ENCODE measurements around the gene CEP20. TPM values are rescaled to one million over a fixed set of nuclear protein-coding genes. Genes with fewer than 3 reads are reported as not detected.

CEP20 gene
- total RNA-seq, 1 experiment from 2014 or later = 37.0 TPM

DNA sequence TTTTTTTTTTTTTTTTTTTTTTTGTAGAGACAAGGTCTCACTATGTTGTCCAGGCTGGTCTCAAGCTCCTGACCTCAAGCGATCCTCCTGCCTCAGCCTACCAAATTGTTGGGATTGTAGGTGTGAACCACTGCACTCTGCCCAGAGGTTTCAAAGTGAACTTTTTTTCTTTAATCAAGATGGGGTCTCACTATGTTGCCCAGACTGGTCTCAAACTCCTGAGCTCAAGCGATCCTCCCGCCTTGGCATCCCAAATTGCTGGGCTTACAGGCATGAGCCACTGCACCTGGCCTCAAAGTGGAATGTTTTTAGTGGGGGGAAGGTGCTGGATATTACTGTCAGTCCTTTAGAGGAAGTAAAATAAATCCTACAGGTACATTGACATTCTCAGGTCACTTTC lies 12.0 kb upstream of the CEP20 start:
- Histone ChIP-seq H3K27me3 (ENCODE audit: low read length) (no peaks in the 10 kb centered on the region), H3F3A (ENCODE audit: low read length, unreplicated experiment) (no peaks in the 10 kb centered on the region), H3K27ac (ENCODE audit: low read length) (peak overlapping the region; percentile 66), H3K9ac (ENCODE audit: low read length) (no peak overlapping the region), H3K9me3 (ENCODE audit: low read length) (no peaks in the 10 kb centered on the region), H3K4me1 (ENCODE audit: insufficient read depth, low read length) (peaks cover 37% of the 10 kb centered on the region), H3K36me3 (ENCODE audit: low read depth, low read length) (no peaks in the 10 kb centered on the region), H3K79me2 (ENCODE audit: low read length) (no peaks in the 10 kb centered on the region), H4K20me1 (ENCODE audit: low read length) (no peaks in the 10 kb centered on the region), H3K4me2 (ENCODE audit: low read length) (no peak overlapping the region), H2AFZ (ENCODE audit: low read length) (no peak overlapping the region), H3K9me2 (replicated peaks; ENCODE audit: low read length) (no peaks in the 10 kb centered on the region), H3K4me3 (ENCODE audit: low read length) (no peak overlapping the region)
- ChIA-PET CTCF (no interaction called here), POLR2A (ENCODE audit: unreplicated experiment) (interaction anchor here (1.0 kb wide), 1 partner anchor 12 kb away, joined by 3 read pairs; the partner anchor contains the start of gene CEP20)
- no peak for DNase-seq
- BruUV-seq (replicated peaks) = no TSS peak
- TF ChIP-seq, protein P1, sequence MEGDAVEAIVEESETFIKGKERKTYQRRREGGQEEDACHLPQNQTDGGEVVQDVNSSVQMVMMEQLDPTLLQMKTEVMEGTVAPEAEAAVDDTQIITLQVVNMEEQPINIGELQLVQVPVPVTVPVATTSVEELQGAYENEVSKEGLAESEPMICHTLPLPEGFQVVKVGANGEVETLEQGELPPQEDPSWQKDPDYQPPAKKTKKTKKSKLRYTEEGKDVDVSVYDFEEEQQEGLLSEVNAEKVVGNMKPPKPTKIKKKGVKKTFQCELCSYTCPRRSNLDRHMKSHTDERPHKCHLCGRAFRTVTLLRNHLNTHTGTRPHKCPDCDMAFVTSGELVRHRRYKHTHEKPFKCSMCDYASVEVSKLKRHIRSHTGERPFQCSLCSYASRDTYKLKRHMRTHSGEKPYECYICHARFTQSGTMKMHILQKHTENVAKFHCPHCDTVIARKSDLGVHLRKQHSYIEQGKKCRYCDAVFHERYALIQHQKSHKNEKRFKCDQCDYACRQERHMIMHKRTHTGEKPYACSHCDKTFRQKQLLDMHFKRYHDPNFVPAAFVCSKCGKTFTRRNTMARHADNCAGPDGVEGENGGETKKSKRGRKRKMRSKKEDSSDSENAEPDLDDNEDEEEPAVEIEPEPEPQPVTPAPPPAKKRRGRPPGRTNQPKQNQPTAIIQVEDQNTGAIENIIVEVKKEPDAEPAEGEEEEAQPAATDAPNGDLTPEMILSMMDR (conservative IDR thresholded peaks at IDR 0.05; ENCODE audit: low read depth, low read length) = no peak
- intact Hi-C loops (cut with micrococcal nuclease) = no loop called here
- ATAC-seq = no peak

DNA sequence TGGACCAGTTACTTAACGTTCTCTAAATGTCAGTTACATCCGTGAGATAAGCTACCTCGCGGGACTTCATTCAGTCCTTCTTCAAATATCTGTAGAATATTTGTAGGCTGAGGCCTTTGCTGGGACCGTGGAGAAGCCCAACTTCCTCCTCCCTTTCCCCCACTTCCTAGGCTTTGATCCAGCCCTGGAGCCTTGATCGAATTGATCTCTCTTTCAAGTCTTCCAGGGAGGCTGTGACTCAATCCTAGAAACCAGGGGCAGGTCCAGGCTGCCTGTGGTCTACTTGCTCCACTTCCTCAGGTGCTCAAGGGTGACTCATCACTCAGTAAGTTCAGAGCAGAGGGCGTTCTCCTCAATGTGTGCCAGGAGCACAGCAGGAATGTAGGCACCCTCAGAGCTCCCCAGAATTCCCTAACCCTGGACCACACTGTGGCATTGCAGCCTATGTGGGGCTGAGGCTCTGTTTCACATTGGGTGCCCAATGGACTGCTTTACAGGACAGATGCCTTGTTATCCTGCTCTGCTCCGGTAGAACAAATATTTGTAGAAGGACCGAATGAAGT lies 11.2 kb upstream of the CEP20 start:
- TF ChIP-seq EZH2 (IDR thresholded peaks at IDR 0.05; ENCODE audit: low read length, unreplicated experiment) (no peak), EZH2phosphoT487 (IDR thresholded peaks at IDR 0.05; ENCODE audit: borderline replicate concordance, low read length) (no peak)
- TF ChIP-seq, protein P1 (conservative IDR thresholded peaks at IDR 0.05; ENCODE audit: low read depth, low read length) = no peak
- no peaks in the 10 kb centered on the region for H3K9me3 ChIP-seq (ENCODE audit: low read length)
- no peaks in the 10 kb centered on the region for H4K20me1 ChIP-seq (ENCODE audit: low read length)
- ATAC-seq = peak; percentile 97
- ChIA-PET CTCF (no interaction called here), POLR2A (ENCODE audit: unreplicated experiment) (interaction anchor here (1.0 kb wide), 1 partner anchor 11 kb away, joined by 3 read pairs; the partner anchor contains the start of gene CEP20)
- peaks cover 37% of the 10 kb centered on the region for H3K4me1 ChIP-seq (ENCODE audit: insufficient read depth, low read length)
- H3K9me2 ChIP-seq (replicated peaks; ENCODE audit: low read length) = no peaks in the 10 kb centered on the region
- H3K27ac ChIP-seq (ENCODE audit: low read length) = peak overlapping the region; percentile 79
- H3K9ac ChIP-seq (ENCODE audit: low read length) = peak overlapping the region; percentile 11; the same call in 1 of the 2 replicates
- H3K36me3 ChIP-seq (ENCODE audit: low read depth, low read length) = no peaks in the 10 kb centered on the region
- BruUV-seq (replicated peaks) = no TSS peak
- no peaks in the 10 kb centered on the region for H3K27me3 ChIP-seq (ENCODE audit: low read length)
- no peaks in the 10 kb centered on the region for H3F3A ChIP-seq (ENCODE audit: low read length, unreplicated experiment)
- peak overlapping the region; percentile 25; the same call in 1 of the 2 replicates for H3K4me3 ChIP-seq (ENCODE audit: low read length)
- H2AFZ ChIP-seq (ENCODE audit: low read length) = peak overlapping the region; percentile 35; the same call in 1 of the 2 replicates
- DNase-seq = peak; percentile 95
- intact Hi-C loops (cut with micrococcal nuclease) = loop anchor here (1.0 kb wide), 2 partner anchors 21 to 47 kb away; no protein-coding TSS in a partner anchor
- peak overlapping the region; percentile 65 for H3K4me2 ChIP-seq (ENCODE audit: low read length)
- H3K79me2 ChIP-seq (ENCODE audit: low read length) = no peaks in the 10 kb centered on the region

DNA sequence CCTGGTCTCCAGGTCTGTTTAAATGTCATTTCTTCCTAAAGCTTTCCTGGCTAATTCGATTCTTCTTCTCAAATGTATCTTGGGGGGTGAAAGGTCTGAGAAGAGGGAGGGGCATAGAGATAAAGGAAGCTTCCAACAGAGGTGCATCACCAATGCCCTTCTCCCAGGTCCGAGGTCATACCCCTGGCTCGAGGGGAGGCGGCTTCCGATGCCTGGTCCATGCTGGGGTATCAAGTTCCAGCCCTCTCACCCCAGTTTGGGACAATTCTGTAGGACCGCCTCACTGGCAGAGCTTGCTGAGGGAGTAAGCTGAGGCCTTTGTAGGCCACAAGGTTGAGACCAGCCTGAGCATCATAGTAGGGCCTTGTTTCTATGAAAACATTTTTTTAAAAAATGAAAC lies 10.3 kb upstream of the CEP20 start:
- no peaks in the 10 kb centered on the region for H3K9me2 ChIP-seq (replicated peaks; ENCODE audit: low read length)
- DNase-seq = no peak
- H3K9ac ChIP-seq (ENCODE audit: low read length) = no peak overlapping the region
- BruUV-seq (replicated peaks) = no TSS peak
- intact Hi-C loops (cut with micrococcal nuclease) = loop anchor here (1.0 kb wide), 2 partner anchors 22 to 48 kb away; no protein-coding TSS in a partner anchor
- H4K20me1 ChIP-seq (ENCODE audit: low read length) = no peaks in the 10 kb centered on the region
- no peaks in the 10 kb centered on the region for H3F3A ChIP-seq (ENCODE audit: low read length, unreplicated experiment)
- POLR2A ChIA-PET (ENCODE audit: unreplicated experiment) = no interaction called here
- H3K79me2 ChIP-seq (ENCODE audit: low read length) = no peaks in the 10 kb centered on the region
- no peak for ATAC-seq
- H3K4me2 ChIP-seq (ENCODE audit: low read length) = no peak overlapping the region
- H3K27me3 ChIP-seq (ENCODE audit: low read length) = no peaks in the 10 kb centered on the region
- CTCF ChIA-PET = no interaction called here
- H3K4me3 ChIP-seq (ENCODE audit: low read length) = no peak overlapping the region
- H3K4me1 ChIP-seq (ENCODE audit: insufficient read depth, low read length) = peaks cover 37% of the 10 kb centered on the region
- no peak overlapping the region; the same call in 1 of the 2 replicates for H3K27ac ChIP-seq (ENCODE audit: low read length)
- no peak overlapping the region for H2AFZ ChIP-seq (ENCODE audit: low read length)
- TF ChIP-seq EZH2phosphoT487 (IDR thresholded peaks at IDR 0.05; ENCODE audit: borderline replicate concordance, low read length) (no peak), EZH2 (IDR thresholded peaks at IDR 0.05; ENCODE audit: low read length, unreplicated experiment) (no peak)
- TF ChIP-seq, protein P1 (conservative IDR thresholded peaks at IDR 0.05; ENCODE audit: low read depth, low read length) = no peak
- H3K36me3 ChIP-seq (ENCODE audit: low read depth, low read length) = no peaks in the 10 kb centered on the region
- no peaks in the 10 kb centered on the region for H3K9me3 ChIP-seq (ENCODE audit: low read length)
